OCI-LY1 (cell line): ENCODE results near the gene PCDHGA12.
A peak's percentile ranks its signal among the peaks of the same experiment; 100 is the strongest.
"Not testable (repeated sequence)": the region's sequence is repeated elsewhere in the genome, so short reads cannot be mapped to it uniquely, and the experiment has no call there.

Source experiments
- H2AFZ ChIP-seq: fragments of 200-600 bp; sonication (generic), shearing (Covaris generic); 2 replicates; pipeline ENCODE4 v1.6.0; 2014; ENCODE audit warnings: antibody characterized with exemption, mild to moderate bottlenecking, low read length
- H3F3A ChIP-seq: fragments of 200-600 bp; sonication (generic), shearing (Covaris generic); 2 replicates; pipeline ENCODE4 v1.6.0; 2014; ENCODE audit warnings: mild to moderate bottlenecking, antibody characterized with exemption, low read length, moderate library complexity; ENCODE audit not compliant: insufficient read depth
- H3K27ac ChIP-seq: fragments of 200-600 bp; sonication (generic); 2 replicates; pipeline ENCODE4 v1.5.1; 2014; ENCODE audit warnings: low read length, mixed run types, mild to moderate bottlenecking, low read depth; ENCODE audit not compliant: poor library complexity, severe bottlenecking
- H3K27me3 ChIP-seq: fragments of 200-600 bp; sonication (generic); 2 replicates; pipeline ENCODE4 v1.6.0; 2014; ENCODE audit warnings: antibody characterized with exemption, mild to moderate bottlenecking, low read length, moderate library complexity; ENCODE audit not compliant: insufficient read depth
- H3K36me3 ChIP-seq: fragments of 200-600 bp; sonication (generic); 2 replicates; pipeline ENCODE4 v1.6.1; 2014; ENCODE audit warnings: mild to moderate bottlenecking, antibody characterized with exemption, low read length, moderate library complexity, mixed read lengths; ENCODE audit not compliant: insufficient read depth
- H3K4me1 ChIP-seq: fragments of 200-600 bp; sonication (generic); 2 replicates; pipeline ENCODE4 v1.5.1; 2014; ENCODE audit warnings: mild to moderate bottlenecking, low read length, moderate library complexity; ENCODE audit not compliant: insufficient read depth, severe bottlenecking
- H3K4me2 ChIP-seq: fragments of 200-600 bp; sonication (generic), shearing (Covaris generic); 2 replicates; pipeline ENCODE4 v1.6.1; 2014; ENCODE audit warnings: low read length
- H3K4me3 ChIP-seq: fragments of 200-600 bp; sonication (generic); 2 replicates; pipeline ENCODE4 v1.5.1; 2014; ENCODE audit warnings: low read length, low read depth, mild to moderate bottlenecking, mixed read lengths; ENCODE audit not compliant: poor library complexity, severe bottlenecking
- H3K79me2 ChIP-seq: fragments of 200-600 bp; shearing (Covaris generic); 2 replicates; pipeline ENCODE4 v1.6.1; 2016; ENCODE audit warnings: mixed run types, low read length, mixed read lengths; ENCODE audit not compliant: insufficient read depth
- H3K9ac ChIP-seq: fragments of 200-600 bp; sonication (generic), shearing (Covaris generic); 2 replicates; pipeline ENCODE4 v1.6.1; 2014; ENCODE audit warnings: mild to moderate bottlenecking, low read length, mixed read lengths
- H3K9me2 ChIP-seq: fragments of 200-600 bp; sonication (generic), shearing (Covaris generic); 2 replicates; pipeline ENCODE4 v1.6.1; 2014; ENCODE audit warnings: low read depth, mild to moderate bottlenecking, low read length, mixed read lengths
- H3K9me3 ChIP-seq: fragments of 200-600 bp; shearing (Covaris generic); 2 replicates; pipeline ENCODE4 v1.6.1; 2014; ENCODE audit warnings: low read length, mixed read lengths
- H4K20me1 ChIP-seq: fragments of 200-600 bp; sonication (generic), shearing (Covaris generic); 2 replicates; pipeline ENCODE4 v1.6.0; 2016; ENCODE audit warnings: mild to moderate bottlenecking, low read length; ENCODE audit not compliant: insufficient read depth
- CTCF ChIP-seq: fragments of 200-600 bp; sonication (generic), shearing (Covaris generic); IDR thresholded peaks from 2 replicates; pipeline ENCODE4 v1.5.1; 2017; ENCODE audit warnings: mild to moderate bottlenecking, antibody characterized with exemption, low read length, moderate library complexity, mixed read lengths
- EZH2 ChIP-seq: fragments of 200-600 bp; sonication (generic), shearing (Covaris generic); IDR thresholded peaks from 2 replicates; pipeline ENCODE4 v1.8.0; 2017; ENCODE audit warnings: borderline replicate concordance, mixed run types, mild to moderate bottlenecking, antibody characterized with exemption, low read length, moderate library complexity, mixed read lengths

Gene PCDHGA12

DNA sequence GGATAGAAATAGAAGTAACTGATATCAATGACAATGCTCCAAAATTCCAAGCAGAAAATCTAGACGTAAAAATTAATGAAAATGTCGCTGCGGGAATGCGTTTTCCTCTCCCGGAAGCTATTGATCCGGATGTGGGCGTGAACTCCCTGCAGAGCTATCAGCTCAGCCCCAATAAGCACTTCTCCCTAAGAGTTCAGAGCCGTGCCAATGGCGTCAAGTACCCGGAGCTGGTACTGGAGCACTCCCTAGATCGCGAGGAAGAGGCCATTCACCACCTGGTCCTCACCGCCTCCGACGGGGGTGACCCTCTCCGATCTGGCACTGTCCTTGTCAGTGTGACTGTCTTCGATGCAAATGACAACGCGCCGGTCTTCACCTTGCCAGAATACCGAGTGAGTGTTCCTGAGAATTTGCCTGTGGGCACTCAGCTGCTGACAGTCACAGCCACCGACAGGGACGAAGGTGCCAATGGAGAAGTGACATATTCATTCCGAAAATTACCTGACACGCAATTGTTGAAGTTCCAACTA is 16.7 kb upstream of the PCDHGA12 start:
- Histone ChIP-seq H3K27ac (no peak overlapping the region), H3K4me1 (peaks cover 6% of the 10 kb centered on the region), H4K20me1 (no peaks in the 10 kb centered on the region), H3K4me3 (peak overlapping the region; percentile 78), H3K9me2 (no peaks in the 10 kb centered on the region), H3K27me3 (no peaks in the 10 kb centered on the region), H3K4me2 (peak overlapping the region; percentile 96), H3K9me3 (peaks cover 9% of the 10 kb centered on the region; the same call in 1 of the 2 replicates), H3F3A (no peaks in the 10 kb centered on the region), H3K9ac (peak overlapping the region; percentile 79), H3K79me2 (no peaks in the 10 kb centered on the region), H3K36me3 (no peaks in the 10 kb centered on the region), H2AFZ (peak overlapping the region; percentile 92; the same call in 1 of the 2 replicates)
- TF ChIP-seq EZH2 (no peak), CTCF (no peak)

- H3K4me2 ChIP-seq, H4K20me1 ChIP-seq, H3K27me3 ChIP-seq, H3K9me2 ChIP-seq, H3K36me3 ChIP-seq, H3K4me1 ChIP-seq, H3F3A ChIP-seq, H3K9ac ChIP-seq, H2AFZ ChIP-seq, H3K79me2 ChIP-seq, H3K27ac ChIP-seq, H3K4me3 ChIP-seq: not testable (repeated sequence)
- H3K9me3 ChIP-seq, result peaks cover 13% of the 10 kb centered on the region
Observed at GRCh38 chr5:141414548-141415274, 15.6 kb upstream of the PCDHGA12 start.

DNA sequence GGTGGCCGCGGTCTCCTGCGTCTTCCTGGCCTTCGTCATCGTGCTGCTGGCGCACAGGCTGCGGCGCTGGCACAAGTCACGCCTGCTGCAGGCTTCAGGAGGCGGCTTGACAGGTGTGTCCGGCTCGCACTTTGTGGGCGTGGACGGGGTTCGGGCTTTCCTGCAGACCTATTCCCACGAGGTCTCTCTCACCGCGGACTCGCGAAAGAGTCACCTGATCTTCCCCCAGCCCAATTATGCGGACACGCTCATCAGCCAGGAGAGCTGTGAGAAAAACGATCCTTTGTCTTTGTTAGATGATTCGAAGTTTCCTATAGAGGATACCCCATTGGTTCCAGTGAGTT is 15.1 kb upstream of the PCDHGA12 start:
- H3K4me2 ChIP-seq, H3F3A ChIP-seq, H3K4me1 ChIP-seq, H3K36me3 ChIP-seq, H3K27me3 ChIP-seq, H3K9me2 ChIP-seq, H3K4me3 ChIP-seq, H3K79me2 ChIP-seq, H3K9ac ChIP-seq, H2AFZ ChIP-seq, H4K20me1 ChIP-seq, H3K27ac ChIP-seq: not testable (repeated sequence)
- H3K9me3 ChIP-seq, result peaks cover 13% of the 10 kb centered on the region

- not testable (repeated sequence) for H4K20me1 ChIP-seq, H3K4me2 ChIP-seq, H3K9me2 ChIP-seq, H3K27ac ChIP-seq, H3K9ac ChIP-seq, H3K27me3 ChIP-seq, H3K36me3 ChIP-seq, H3K4me3 ChIP-seq, H3K4me1 ChIP-seq, H3F3A ChIP-seq, H3K79me2 ChIP-seq, H2AFZ ChIP-seq
- H3K9me3 ChIP-seq, result peaks cover 26% of the 10 kb centered on the region
Observed at GRCh38 chr5:141417494-141418172, 12.7 kb upstream of the PCDHGA12 start, which contains the start of gene PCDHGB7. TSS of gene PCDHGB7 (plus strand) at chr5:141417677. CDS start at chr5:141417860, 183 bp downstream.
